Mononuclear cell (primary cell): ENCODE measurements around the gene LBHD1. TPM values are rescaled to one million over a fixed set of nuclear protein-coding genes. Genes with fewer than 3 reads are reported as not detected.
"Not testable (repeated sequence)": the region's sequence is repeated elsewhere in the genome, so short reads cannot be mapped to it uniquely, and the experiment has no call there.

Source experiments
- H3K27me3 ChIP-seq: 2 replicates; pipeline ENCODE4 v1.6.0; 2011; ENCODE audit warnings: low read length, control low read depth; ENCODE audit not compliant: insufficient read depth
- H3K4me1 ChIP-seq: 2 replicates; pipeline ENCODE4 v1.5.1; 2011; ENCODE audit warnings: mild to moderate bottlenecking, low read length, control low read depth; ENCODE audit not compliant: insufficient read depth
- H3K4me3 ChIP-seq: 2 replicates; pipeline ENCODE4 v1.5.1; 2011; ENCODE audit warnings: mild to moderate bottlenecking, low read length, moderate library complexity
- H3K9me3 ChIP-seq: 2 replicates; pipeline ENCODE4 v1.5.1; 2011; ENCODE audit warnings: low read depth, mild to moderate bottlenecking, control low read depth, low read length
- total RNA-seq: library from RNA; depleted of rRNA; stranded (reverse); fragments of >200 nt; gene quantifications from one replicate; pipeline ENCODE4 v1.2.3, GENCODE V29; 2012

LBHD1 gene
- total RNA-seq, 1 donor, result 5.9 TPM

- Histone ChIP-seq H3K4me1 (peaks cover 29% of the 10 kb centered on the region), H3K4me3 (peak overlapping the region; percentile 99), H3K9me3 (no peaks in the 10 kb centered on the region), H3K27me3 (no peaks in the 10 kb centered on the region)
Observed at GRCh38 chr11:62678433-62678769, 6.3 kb upstream of the LBHD1 start.

- H3K4me3 ChIP-seq, result no peak overlapping the region
Observed at GRCh38 chr11:62677714-62678113, 5.6 kb upstream of the LBHD1 start.

GRCh38 chr11:62677156-62677555, 5.1 kb upstream of the LBHD1 start:
- H3K9me3 ChIP-seq, result no peaks in the 10 kb centered on the region
- H3K4me3 ChIP-seq, result no peak overlapping the region
- no peaks in the 10 kb centered on the region for H3K27me3 ChIP-seq
- H3K4me1 ChIP-seq, result peaks cover 42% of the 10 kb centered on the region

More at GRCh38 chr11:62677714-62678113, 5.6 kb upstream of the LBHD1 start:
- Histone ChIP-seq H3K9me3 (no peaks in the 10 kb centered on the region), H3K4me1 (peaks cover 36% of the 10 kb centered on the region), H3K27me3 (no peaks in the 10 kb centered on the region)

- peaks cover 42% of the 10 kb centered on the region for H3K4me1 ChIP-seq
- no peaks in the 10 kb centered on the region for H3K27me3 ChIP-seq
- no peaks in the 10 kb centered on the region for H3K9me3 ChIP-seq
- H3K4me3 ChIP-seq, result no peak overlapping the region
Observed at GRCh38 chr11:62676698-62677097, 4.6 kb upstream of the LBHD1 start.

DNA sequence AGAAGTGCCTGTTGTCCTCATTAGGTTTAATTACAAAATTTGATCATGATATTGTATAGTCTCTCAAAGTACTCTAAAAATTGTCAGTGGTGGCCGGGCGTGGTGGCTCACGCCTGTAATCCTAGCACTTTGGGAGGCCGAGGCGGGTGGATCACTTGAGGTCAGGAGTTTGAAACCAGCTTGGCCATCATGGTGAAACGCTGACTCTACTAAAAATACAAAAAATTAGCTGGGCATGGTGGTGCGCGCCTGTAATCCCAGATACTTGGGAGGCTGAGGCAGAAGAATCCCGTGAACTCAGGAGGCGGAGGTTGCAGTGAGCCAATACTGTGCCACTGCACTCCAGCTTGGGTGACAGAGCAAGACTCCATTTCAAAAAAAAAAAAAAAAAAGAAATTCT, 3.3 kb upstream of the LBHD1 start:
- H3K27me3 ChIP-seq, H3K9me3 ChIP-seq, H3K4me3 ChIP-seq: not testable (repeated sequence)
- H3K4me1 ChIP-seq, result peaks cover 51% of the 10 kb centered on the region

DNA sequence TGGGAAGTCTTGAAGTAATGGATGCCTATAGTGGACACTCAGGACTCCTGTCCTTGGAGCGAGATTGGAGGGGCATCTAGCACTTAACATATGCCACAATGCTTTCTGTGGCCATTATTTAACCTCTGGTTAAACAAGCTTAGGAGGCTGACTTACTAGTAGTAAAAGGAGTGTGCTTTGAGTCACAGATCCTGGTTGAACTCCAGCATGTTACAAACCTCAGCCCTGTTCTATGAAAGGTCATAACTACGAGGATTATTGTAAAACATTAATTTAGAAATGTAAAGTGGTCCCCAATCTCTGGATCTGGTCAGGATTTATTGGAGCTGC, 1.1 kb upstream of the LBHD1 start:
- no peaks in the 10 kb centered on the region for H3K9me3 ChIP-seq
- H3K27me3 ChIP-seq, result no peaks in the 10 kb centered on the region
- peaks cover 42% of the 10 kb centered on the region for H3K4me1 ChIP-seq
- no peak overlapping the region for H3K4me3 ChIP-seq

DNA sequence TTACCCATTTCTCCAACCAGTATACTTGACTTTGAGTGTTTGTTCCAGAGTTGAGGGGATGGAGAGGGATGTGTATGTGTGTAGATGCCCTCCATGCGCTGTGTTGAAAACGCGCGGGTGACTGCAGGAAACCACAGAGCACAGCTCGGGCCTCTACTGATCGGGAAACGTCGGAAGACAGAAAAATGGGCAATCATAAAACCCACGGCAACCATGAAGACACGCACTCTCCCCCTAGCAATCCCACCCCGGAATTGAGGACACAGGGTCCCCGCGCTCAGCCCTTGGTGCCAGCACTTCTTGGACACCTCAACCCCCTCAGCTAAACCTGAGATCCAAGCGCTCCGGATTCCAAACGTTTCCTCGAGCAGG, 845 bp downstream of the LBHD1 start:
- Histone ChIP-seq H3K27me3 (no peaks in the 10 kb centered on the region), H3K4me3 (peak overlapping the region; percentile 94), H3K9me3 (no peaks in the 10 kb centered on the region), H3K4me1 (peaks cover 42% of the 10 kb centered on the region)

- no peaks in the 10 kb centered on the region for H3K9me3 ChIP-seq
- no peak overlapping the region for H3K4me3 ChIP-seq
- H3K27me3 ChIP-seq, result no peaks in the 10 kb centered on the region
- peaks cover 51% of the 10 kb centered on the region for H3K4me1 ChIP-seq
Observed at GRCh38 chr11:62669420-62670161, 2.5 kb downstream of the LBHD1 start.

- Histone ChIP-seq H3K27me3 (no peaks in the 10 kb centered on the region), H3K9me3 (no peaks in the 10 kb centered on the region), H3K4me3 (no peak overlapping the region), H3K4me1 (peaks cover 53% of the 10 kb centered on the region)
Observed at GRCh38 chr11:62667460-62667859, 4.6 kb downstream of the LBHD1 start.

GRCh38 chr11:62666259-62666926, 5.7 kb downstream of the LBHD1 start:
- H3K27me3 ChIP-seq, result no peaks in the 10 kb centered on the region
- H3K9me3 ChIP-seq, result no peaks in the 10 kb centered on the region
- peaks cover 50% of the 10 kb centered on the region for H3K4me1 ChIP-seq
- H3K4me3 ChIP-seq, result peak overlapping the region; percentile 95

DNA sequence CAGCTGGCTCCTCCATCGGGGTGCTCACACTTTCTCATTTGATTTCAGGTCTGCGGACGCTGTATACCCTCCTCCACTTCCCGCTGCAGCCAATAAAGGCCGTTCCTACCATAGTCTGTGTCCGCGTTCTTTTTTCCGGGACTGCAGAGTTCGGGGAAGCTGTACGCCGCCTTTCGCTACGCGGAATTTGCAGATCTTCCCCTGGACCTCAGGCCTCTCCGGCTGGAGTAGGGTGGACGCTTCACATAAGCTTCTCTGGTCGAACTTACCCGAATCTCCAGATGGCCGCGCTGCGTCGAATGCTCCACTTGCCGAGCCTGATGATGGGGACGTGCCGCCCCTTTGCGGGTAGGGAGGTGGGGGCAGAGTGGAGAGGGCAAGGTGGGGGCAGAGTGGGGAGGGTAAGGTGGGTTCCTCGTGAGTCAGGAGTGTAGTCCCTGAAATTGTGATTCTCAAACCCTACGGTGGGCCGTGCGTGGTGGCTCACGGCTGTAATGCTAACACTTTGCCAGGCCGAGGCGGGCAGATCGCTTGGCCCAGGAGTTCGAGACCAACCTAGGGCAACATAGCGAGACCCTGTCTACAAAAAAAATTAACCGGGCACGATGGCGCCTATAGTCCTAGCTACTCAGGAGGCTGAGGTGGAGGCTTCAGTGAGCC, 6.3 kb downstream of the LBHD1 start:
- Histone ChIP-seq H3K27me3 (no peaks in the 10 kb centered on the region), H3K4me1 (peaks cover 44% of the 10 kb centered on the region), H3K9me3 (no peaks in the 10 kb centered on the region), H3K4me3 (peak overlapping the region; percentile 95)

- Histone ChIP-seq H3K9me3 (no peaks in the 10 kb centered on the region), H3K4me3 (peak within 1 kb of the TSS; percentile 95), H3K27me3 (no peaks in the 10 kb centered on the region), H3K4me1 (peaks cover 40% of the 10 kb centered on the region)
Observed at GRCh38 chr11:62665075-62665598, 6.9 kb downstream of the LBHD1 start, which contains the start of the genes C11orf98 and CSKMT. Gene C11orf98, minus strand, starts transcription at chr11:62665210. Its CDS starts 41 bp downstream, at chr11:62665169. Gene CSKMT, plus strand, starts transcription at chr11:62665312. Its CDS starts 568 bp downstream, at chr11:62665880.

GRCh38 chr11:62664405-62665074, 7.5 kb downstream of the LBHD1 start:
- no peaks in the 10 kb centered on the region for H3K9me3 ChIP-seq
- H3K4me3 ChIP-seq, result peak overlapping the region; percentile 95
- peaks cover 40% of the 10 kb centered on the region for H3K4me1 ChIP-seq
- H3K27me3 ChIP-seq, result no peaks in the 10 kb centered on the region

- H3K9me3 ChIP-seq, result no peaks in the 10 kb centered on the region
- H3K27me3 ChIP-seq, result no peaks in the 10 kb centered on the region
- peaks cover 14% of the 10 kb centered on the region for H3K4me1 ChIP-seq
- no peak overlapping the region for H3K4me3 ChIP-seq
Observed at GRCh38 chr11:62656796-62657429, 15.2 kb downstream of the LBHD1 start.
